Measurements from ENCODE around the gene HDAC7. TPM values are rescaled to one million over a fixed set of nuclear protein-coding genes. Genes with fewer than 3 reads are reported as not detected.

HDAC7 gene
- total RNA-seq, 1 donor from 2014 or later = 67.9 TPM

- H3K9me3 Mint-ChIP-seq (ENCODE audit: unreplicated experiment) = peaks cover 12% of the 10 kb centered on the region
- H3K4me3 Mint-ChIP-seq (ENCODE audit: unreplicated experiment) = no peak overlapping the region
- peaks cover 10% of the 10 kb centered on the region for H3K27me3 Mint-ChIP-seq (ENCODE audit: unreplicated experiment)
- no peaks in the 10 kb centered on the region for H3K36me3 Mint-ChIP-seq (ENCODE audit: unreplicated experiment)
- TF ChIP-seq CTCF (IDR thresholded peaks at IDR 0.05; ENCODE audit: partially characterized antibody, unreplicated experiment) = no peak
- no peak overlapping the region for H3K27ac Mint-ChIP-seq (ENCODE audit: unreplicated experiment)
- H3K4me1 Mint-ChIP-seq (ENCODE audit: low read depth, unreplicated experiment) = peaks cover 26% of the 10 kb centered on the region
- no peak for DNase-seq
Observed at GRCh38 chr12:47825173-47825639, 5.5 kb upstream of the HDAC7 start.

GRCh38 chr12:47824635-47825034 is 4.9 kb upstream of the HDAC7 start:
- peaks cover 12% of the 10 kb centered on the region for H3K9me3 Mint-ChIP-seq (ENCODE audit: unreplicated experiment)
- peaks cover 10% of the 10 kb centered on the region for H3K27me3 Mint-ChIP-seq (ENCODE audit: unreplicated experiment)
- peaks cover 25% of the 10 kb centered on the region for H3K4me1 Mint-ChIP-seq (ENCODE audit: low read depth, unreplicated experiment)
- no peak for TF ChIP-seq CTCF (IDR thresholded peaks at IDR 0.05; ENCODE audit: partially characterized antibody, unreplicated experiment)
- no peaks in the 10 kb centered on the region for H3K36me3 Mint-ChIP-seq (ENCODE audit: unreplicated experiment)
- DNase-seq = no peak
- H3K27ac Mint-ChIP-seq (ENCODE audit: unreplicated experiment) = no peak overlapping the region
- H3K4me3 Mint-ChIP-seq (ENCODE audit: unreplicated experiment) = no peak overlapping the region

- H3K36me3 Mint-ChIP-seq (ENCODE audit: unreplicated experiment) = no peaks in the 10 kb centered on the region
- no peak overlapping the region for H3K4me3 Mint-ChIP-seq (ENCODE audit: unreplicated experiment)
- peaks cover 12% of the 10 kb centered on the region for H3K9me3 Mint-ChIP-seq (ENCODE audit: unreplicated experiment)
- no peak for DNase-seq
- peaks cover 10% of the 10 kb centered on the region for H3K27me3 Mint-ChIP-seq (ENCODE audit: unreplicated experiment)
- H3K4me1 Mint-ChIP-seq (ENCODE audit: low read depth, unreplicated experiment) = peaks cover 21% of the 10 kb centered on the region
- TF ChIP-seq CTCF (IDR thresholded peaks at IDR 0.05; ENCODE audit: partially characterized antibody, unreplicated experiment) = no peak
- H3K27ac Mint-ChIP-seq (ENCODE audit: unreplicated experiment) = no peak overlapping the region
Observed at GRCh38 chr12:47824198-47824597, 4.5 kb upstream of the HDAC7 start.

- peaks cover 17% of the 10 kb centered on the region for H3K4me1 Mint-ChIP-seq (ENCODE audit: low read depth, unreplicated experiment)
- H3K9me3 Mint-ChIP-seq (ENCODE audit: unreplicated experiment) = peaks cover 12% of the 10 kb centered on the region
- H3K36me3 Mint-ChIP-seq (ENCODE audit: unreplicated experiment) = no peaks in the 10 kb centered on the region
- TF ChIP-seq CTCF (IDR thresholded peaks at IDR 0.05; ENCODE audit: partially characterized antibody, unreplicated experiment) = no peak
- DNase-seq = no peak
- H3K4me3 Mint-ChIP-seq (ENCODE audit: unreplicated experiment) = no peak overlapping the region
- no peak overlapping the region for H3K27ac Mint-ChIP-seq (ENCODE audit: unreplicated experiment)
- H3K27me3 Mint-ChIP-seq (ENCODE audit: unreplicated experiment) = peaks cover 10% of the 10 kb centered on the region
Observed at GRCh38 chr12:47823422-47824086, 3.9 kb upstream of the HDAC7 start.

- no peaks in the 10 kb centered on the region for H3K36me3 Mint-ChIP-seq (ENCODE audit: unreplicated experiment)
- peaks cover 12% of the 10 kb centered on the region for H3K9me3 Mint-ChIP-seq (ENCODE audit: unreplicated experiment)
- H3K27ac Mint-ChIP-seq (ENCODE audit: unreplicated experiment) = no peak overlapping the region
- H3K4me1 Mint-ChIP-seq (ENCODE audit: low read depth, unreplicated experiment) = peaks cover 18% of the 10 kb centered on the region
- no peak overlapping the region for H3K4me3 Mint-ChIP-seq (ENCODE audit: unreplicated experiment)
- no peak for TF ChIP-seq CTCF (IDR thresholded peaks at IDR 0.05; ENCODE audit: partially characterized antibody, unreplicated experiment)
- H3K27me3 Mint-ChIP-seq (ENCODE audit: unreplicated experiment) = peaks cover 17% of the 10 kb centered on the region
- DNase-seq = no peak
Observed at GRCh38 chr12:47822863-47823262, 3.2 kb upstream of the HDAC7 start.

All from glutamatergic neuron (in vitro differentiated cells).